OCI-LY7 (cell line): Measurements from ENCODE around the gene PCCA.

Source experiments
- EZH2phosphoT487 ChIP-seq: fragments of 200-600 bp; sonication (generic); IDR thresholded peaks from 2 replicates; pipeline ENCODE4 v1.6.1; 2018; ENCODE audit warnings: low read depth, borderline replicate concordance, mild to moderate bottlenecking, mixed run types, antibody characterized with exemption, low read length, moderate library complexity, mixed read lengths
- TF ChIP-seq, protein P1 (sequence below): fragments of 200-600 bp; sonication (generic); conservative IDR thresholded peaks from 2 replicates; pipeline ENCODE4 v1.5.1; 2014; ENCODE audit warnings: mild to moderate bottlenecking, antibody characterized with exemption, low read length, moderate library complexity, mixed read lengths

DNA sequence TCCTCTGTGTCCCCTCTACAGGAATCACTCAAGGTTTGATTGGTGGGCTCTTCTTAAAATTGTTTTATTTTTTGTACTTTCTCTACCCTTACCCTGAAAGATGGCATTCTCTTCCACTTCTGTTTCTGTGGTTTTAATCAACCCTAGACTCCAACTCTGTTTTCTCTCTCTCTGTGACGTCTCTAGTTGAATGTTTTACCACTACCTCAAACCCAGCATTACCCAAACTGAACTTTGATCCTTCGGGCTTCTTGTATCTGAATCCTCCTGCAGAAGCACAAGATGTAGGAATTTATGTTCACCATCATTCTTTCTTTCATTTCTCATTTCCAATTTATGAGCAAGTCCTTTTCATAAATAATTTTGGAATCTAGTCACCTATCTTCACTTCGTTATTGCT lies 39.9 kb downstream of the PCCA start:
- TF ChIP-seq, protein P1, sequence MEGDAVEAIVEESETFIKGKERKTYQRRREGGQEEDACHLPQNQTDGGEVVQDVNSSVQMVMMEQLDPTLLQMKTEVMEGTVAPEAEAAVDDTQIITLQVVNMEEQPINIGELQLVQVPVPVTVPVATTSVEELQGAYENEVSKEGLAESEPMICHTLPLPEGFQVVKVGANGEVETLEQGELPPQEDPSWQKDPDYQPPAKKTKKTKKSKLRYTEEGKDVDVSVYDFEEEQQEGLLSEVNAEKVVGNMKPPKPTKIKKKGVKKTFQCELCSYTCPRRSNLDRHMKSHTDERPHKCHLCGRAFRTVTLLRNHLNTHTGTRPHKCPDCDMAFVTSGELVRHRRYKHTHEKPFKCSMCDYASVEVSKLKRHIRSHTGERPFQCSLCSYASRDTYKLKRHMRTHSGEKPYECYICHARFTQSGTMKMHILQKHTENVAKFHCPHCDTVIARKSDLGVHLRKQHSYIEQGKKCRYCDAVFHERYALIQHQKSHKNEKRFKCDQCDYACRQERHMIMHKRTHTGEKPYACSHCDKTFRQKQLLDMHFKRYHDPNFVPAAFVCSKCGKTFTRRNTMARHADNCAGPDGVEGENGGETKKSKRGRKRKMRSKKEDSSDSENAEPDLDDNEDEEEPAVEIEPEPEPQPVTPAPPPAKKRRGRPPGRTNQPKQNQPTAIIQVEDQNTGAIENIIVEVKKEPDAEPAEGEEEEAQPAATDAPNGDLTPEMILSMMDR, result no peak
- TF ChIP-seq EZH2phosphoT487, result no peak
